ENCODE data around the gene LYST. TPM values are rescaled to one million over a fixed set of nuclear protein-coding genes. Genes with fewer than 3 reads are reported as not detected.

Gene LYST
- total and polyA plus RNA-seq, 2 of the 8 experiments (the other 6 are each of a cell fraction or from before 2014, with no cell fraction given) = 0.29 to 0.58 TPM

- TF ChIP-seq POLR2A (IDR thresholded peaks at IDR 0.05; ENCODE audit: control extremely low read depth in 1 of 2, low read depth in 2 of 2, low read length in 2 of 2) (no peak), EP300 (IDR thresholded peaks at IDR 0.05; ENCODE audit: borderline replicate concordance in 1 of 2, low read depth in 2 of 2, low read length in 2 of 2) (no peak)
These were observed 9.7 kb upstream of the LYST start (continued) for GRCh38 chr1:235876402-235876841.

Measured in H1 (cell line).